SK-N-SH (cell line): Measurements from ENCODE around the gene KIF25. TPM values are rescaled to one million over a fixed set of nuclear protein-coding genes. Genes with fewer than 3 reads are reported as not detected.

ENCODE experiments used
- CTCF ChIA-PET: fragments of 300-600, 350-600 bp; formaldehyde crosslinking; extraction: SDS; loops from one replicate; lab custom pipeline; 2021; lab: Yijun Ruan, JAX
- POLR2A ChIA-PET: fragments of 350-600 bp; sonication (Branson Sonifier 250); formaldehyde crosslinking; extraction: SDS; loops from one replicate; lab custom pipeline; 2020; ENCODE audit warnings: antibody characterized with exemption, inconsistent platforms; lab: Yijun Ruan, JAX
- DNase-seq: peaks from one replicate; pipeline ENCODE4 v3.0.0; 2012
- H2AFZ ChIP-seq: fragments of 200-600 bp; sonication (generic); 2 replicates; pipeline ENCODE4 v1.8.1; 2016; ENCODE audit warnings: antibody characterized with exemption, mild to moderate bottlenecking, low read depth
- H3F3A ChIP-seq: fragments of 200-600 bp; sonication (generic); replicated peaks from 2 replicates; pipeline ENCODE3; 2016; ENCODE audit warnings: antibody characterized with exemption, mild to moderate bottlenecking; ENCODE audit not compliant: insufficient read depth
- H3K27ac ChIP-seq, 2 experiments: fragments of 200-500 bp in 1 of 2; fragments of 200-600 bp in 1 of 2; sonication (Bioruptor generic) in 1 of 2; sonication (generic), shearing (Covaris generic) in 1 of 2; 2 replicates each; pipeline versions ENCODE4 v1.5.1 to v1.6.1; 2014 to 2016; ENCODE audit warnings: low read depth in 2 of 2, inconsistent platforms in 1 of 2, low read length in 1 of 2, mild to moderate bottlenecking in 1 of 2, mixed read lengths in 1 of 2
- H3K27me3 ChIP-seq: fragments of 200-600 bp; sonication (generic), shearing (Covaris generic); 2 replicates; pipeline ENCODE4 v1.6.1; 2016; ENCODE audit warnings: mixed run types; ENCODE audit not compliant: insufficient read depth
- H3K36me3 ChIP-seq, 2 experiments: fragments of 200-500 bp in 1 of 2; fragments of 200-600 bp in 1 of 2; sonication (Bioruptor generic) in 1 of 2; sonication (generic) in 1 of 2; replicated peaks in 1 of 2; 2 replicates each; pipeline versions ENCODE3 to v1.5.1; 2014 to 2016; ENCODE audit warnings: low read length in 1 of 2, mild to moderate bottlenecking in 1 of 2; ENCODE audit not compliant: insufficient read depth in 2 of 2, control insufficient read depth in 1 of 2
- H3K4me1 ChIP-seq, 2 experiments: fragments of 200-500 bp in 1 of 2; fragments of 200-600 bp in 1 of 2; sonication (Bioruptor generic) in 1 of 2; sonication (generic), shearing (Covaris generic) in 1 of 2; 2 replicates each; pipeline versions ENCODE4 v1.5.1 to v1.6.1; 2014 to 2016; ENCODE audit warnings: low read depth in 1 of 2, low read length in 1 of 2, mixed run types in 1 of 2; ENCODE audit not compliant: insufficient read depth in 2 of 2, control insufficient read depth in 1 of 2
- H3K4me2 ChIP-seq: fragments of 200-600 bp; sonication (generic), shearing (Covaris generic); 2 replicates; pipeline ENCODE4 v1.6.1; 2017; ENCODE audit warnings: mixed run types
- H3K4me3 ChIP-seq, 2 experiments: fragments of 200-500 bp in 1 of 2; fragments of 200-600 bp in 1 of 2; sonication (Bioruptor generic) in 1 of 2; sonication (generic), shearing (Covaris generic) in 1 of 2; 2 replicates each; pipeline versions ENCODE4 v1.5.1 to v1.8.1; 2014 to 2016; ENCODE audit warnings: low read depth in 2 of 2, inconsistent platforms in 1 of 2, low read length in 1 of 2, mild to moderate bottlenecking in 1 of 2, mixed read lengths in 1 of 2, moderate library complexity in 1 of 2
- H3K79me2 ChIP-seq: fragments of 200-600 bp; sonication (generic); 2 replicates; pipeline ENCODE4 v1.8.1; 2017; ENCODE audit warnings: mild to moderate bottlenecking; ENCODE audit not compliant: insufficient read depth
- H3K9ac ChIP-seq: fragments of 200-600 bp; sonication (generic); 2 replicates; pipeline ENCODE4 v1.6.1; 2017; ENCODE audit warnings: mixed run types
- H3K9me2 ChIP-seq: fragments of 200-600 bp; sonication (generic); 2 replicates; pipeline ENCODE4 v1.6.1; 2017; ENCODE audit warnings: mixed run types
- H3K9me3 ChIP-seq: fragments of 200-600 bp; sonication (generic); 2 replicates; pipeline ENCODE4 v1.6.1; 2017; ENCODE audit warnings: mixed run types, mild to moderate bottlenecking, moderate library complexity
- H4K20me1 ChIP-seq: fragments of 200-600 bp; sonication (generic); 2 replicates; pipeline ENCODE4 v1.6.1; 2017; ENCODE audit warnings: mild to moderate bottlenecking, mixed run types; ENCODE audit not compliant: insufficient read depth
- EP300 ChIP-seq, 2 experiments: IDR thresholded peaks; 2 replicates each; pipeline versions ENCODE4 v1.4.0 to v1.6.1; 2012; ENCODE audit warnings: borderline replicate concordance in 1 of 2, low read depth in 1 of 2, low read length in 1 of 2
- EZH2phosphoT487 ChIP-seq: fragments of 200-600 bp; sonication (generic); IDR thresholded peaks from 2 replicates; pipeline ENCODE4 v1.6.1; 2017; ENCODE audit warnings: low read depth, mixed run types, mild to moderate bottlenecking, antibody characterized with exemption, moderate library complexity, borderline replicate concordance
- FOXM1 ChIP-seq: IDR thresholded peaks from 2 replicates; pipeline ENCODE4 v1.4.0; 2012; ENCODE audit warnings: low read depth, mild to moderate bottlenecking
- GABPA ChIP-seq: IDR thresholded peaks from 2 replicates; pipeline ENCODE4 v1.4.0; 2012; ENCODE audit warnings: low read depth, mild to moderate bottlenecking
- MEF2A ChIP-seq: IDR thresholded peaks from 2 replicates; pipeline ENCODE4 v1.4.0; 2012; ENCODE audit warnings: low read depth, borderline replicate concordance
- MXI1 ChIP-seq: IDR thresholded peaks from 2 replicates; pipeline ENCODE4 v1.6.1; 2012; ENCODE audit warnings: mild to moderate bottlenecking, low read depth, low read length, improper control_type of control experiment
- NFIC ChIP-seq: IDR thresholded peaks from 2 replicates; pipeline ENCODE4 v1.4.0; 2012; ENCODE audit warnings: borderline replicate concordance
- PBX3 ChIP-seq: IDR thresholded peaks from 2 replicates; pipeline ENCODE4; 2012
- POLR2AphosphoS5 ChIP-seq: IDR thresholded peaks from 2 replicates; pipeline ENCODE4 v1.6.1; 2012; ENCODE audit warnings: low read depth, low read length
- RAD21 ChIP-seq: IDR thresholded peaks from 2 replicates; pipeline ENCODE4 v1.6.1; 2012; ENCODE audit warnings: mild to moderate bottlenecking, low read length
- RFX5 ChIP-seq: IDR thresholded peaks from 2 replicates; pipeline ENCODE4 v1.6.1; 2012; ENCODE audit warnings: mild to moderate bottlenecking, improper control_type of control experiment, low read length
- TAF1 ChIP-seq: IDR thresholded peaks from 2 replicates; pipeline ENCODE4 v1.6.1; 2012; ENCODE audit warnings: low read depth, mild to moderate bottlenecking, low read length, moderate library complexity, borderline replicate concordance
- TCF12 ChIP-seq: IDR thresholded peaks from 2 replicates; pipeline ENCODE4 v1.4.0; 2012
- TEAD4 ChIP-seq: IDR thresholded peaks from 2 replicates; pipeline ENCODE4 v1.4.0; 2012; ENCODE audit warnings: mild to moderate bottlenecking, borderline replicate concordance; ENCODE audit not compliant: insufficient read depth
- USF1 ChIP-seq: IDR thresholded peaks from 2 replicates; pipeline ENCODE4 v1.4.0; 2012; ENCODE audit warnings: low read depth, borderline replicate concordance
- USF2 ChIP-seq: fragments of 150-350 bp; IDR thresholded peaks from 2 replicates; pipeline ENCODE4 v1.6.1; 2017; ENCODE audit warnings: antibody characterized with exemption, low read length, low read depth, borderline replicate concordance
- WGBS: methylation state at CpG from one replicate; pipeline ENCODE4 v1.1.6; 2017; ENCODE audit warnings: low lambda C conversion rate; 5-methylcytosine and 5-hydroxymethylcytosine counted together
- polyA plus RNA-seq, 3 experiments: library from polyadenylated mRNA; depleted of rRNA; stranded (reverse); fragments of >200 nt; gene quantifications; 2 replicates each; pipeline ENCODE4 v1.2.3, GENCODE V29; 2012
- TF ChIP-seq, protein P1 (sequence below): IDR thresholded peaks from 2 replicates; pipeline ENCODE4 v1.6.1; 2012; ENCODE audit warnings: mild to moderate bottlenecking, low read depth, low read length, moderate library complexity
- TF ChIP-seq, protein P2 (sequence below): IDR thresholded peaks from 2 replicates; pipeline ENCODE4 v1.4.0; 2012; ENCODE audit warnings: low read depth
- TF ChIP-seq, protein P3 (sequence below): IDR thresholded peaks from 2 replicates; pipeline ENCODE4 v1.4.0; 2012; ENCODE audit warnings: low read depth, borderline replicate concordance
- TF ChIP-seq, protein P4 (sequence below): fragments of 200-600 bp; sonication (generic); IDR thresholded peaks from 2 replicates; pipeline ENCODE4 v1.6.1; 2017; ENCODE audit warnings: antibody characterized with exemption, mild to moderate bottlenecking, moderate library complexity

Gene KIF25
- polyA plus RNA-seq, 1 of the 3 experiments (the other 2 are of a cell fraction), result not detected

DNA sequence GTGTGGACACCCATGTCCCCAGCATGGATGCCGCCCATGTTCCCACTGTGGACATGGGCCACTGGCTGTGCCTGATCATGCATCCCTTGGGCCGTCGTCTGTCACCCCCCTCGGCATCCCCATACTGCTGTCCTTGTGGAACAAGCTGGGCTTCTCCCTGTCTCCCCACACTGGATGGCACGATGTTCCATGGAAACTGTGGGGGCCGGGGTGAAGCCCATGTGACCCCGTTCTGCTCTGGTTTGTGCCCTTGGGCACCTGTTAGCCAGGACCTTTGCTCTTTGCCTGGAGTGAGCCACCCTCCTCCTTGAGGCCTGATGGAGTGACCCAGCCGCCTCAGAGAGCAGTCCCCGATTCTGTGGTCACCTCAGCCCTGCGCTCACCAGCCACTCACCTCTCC lies 89.1 kb downstream of the KIF25 start:
- H4K20me1 ChIP-seq, result no peaks in the 10 kb centered on the region
- H3F3A ChIP-seq, result no peaks in the 10 kb centered on the region
- H3K4me1 ChIP-seq, result no peaks in the 10 kb centered on the region; a peak in 1 of 4 replicates
- no peaks in the 10 kb centered on the region for H3K79me2 ChIP-seq
- DNase-seq, result no peak
- H3K9ac ChIP-seq, result no peak overlapping the region
- H3K4me3 ChIP-seq, result no peak overlapping the region
- H3K9me3 ChIP-seq, result no peaks in the 10 kb centered on the region
- H3K27me3 ChIP-seq, result no peaks in the 10 kb centered on the region
- H3K9me2 ChIP-seq, result no peaks in the 10 kb centered on the region
- CTCF ChIA-PET, result no interaction called here
- TF ChIP-seq, protein P1, sequence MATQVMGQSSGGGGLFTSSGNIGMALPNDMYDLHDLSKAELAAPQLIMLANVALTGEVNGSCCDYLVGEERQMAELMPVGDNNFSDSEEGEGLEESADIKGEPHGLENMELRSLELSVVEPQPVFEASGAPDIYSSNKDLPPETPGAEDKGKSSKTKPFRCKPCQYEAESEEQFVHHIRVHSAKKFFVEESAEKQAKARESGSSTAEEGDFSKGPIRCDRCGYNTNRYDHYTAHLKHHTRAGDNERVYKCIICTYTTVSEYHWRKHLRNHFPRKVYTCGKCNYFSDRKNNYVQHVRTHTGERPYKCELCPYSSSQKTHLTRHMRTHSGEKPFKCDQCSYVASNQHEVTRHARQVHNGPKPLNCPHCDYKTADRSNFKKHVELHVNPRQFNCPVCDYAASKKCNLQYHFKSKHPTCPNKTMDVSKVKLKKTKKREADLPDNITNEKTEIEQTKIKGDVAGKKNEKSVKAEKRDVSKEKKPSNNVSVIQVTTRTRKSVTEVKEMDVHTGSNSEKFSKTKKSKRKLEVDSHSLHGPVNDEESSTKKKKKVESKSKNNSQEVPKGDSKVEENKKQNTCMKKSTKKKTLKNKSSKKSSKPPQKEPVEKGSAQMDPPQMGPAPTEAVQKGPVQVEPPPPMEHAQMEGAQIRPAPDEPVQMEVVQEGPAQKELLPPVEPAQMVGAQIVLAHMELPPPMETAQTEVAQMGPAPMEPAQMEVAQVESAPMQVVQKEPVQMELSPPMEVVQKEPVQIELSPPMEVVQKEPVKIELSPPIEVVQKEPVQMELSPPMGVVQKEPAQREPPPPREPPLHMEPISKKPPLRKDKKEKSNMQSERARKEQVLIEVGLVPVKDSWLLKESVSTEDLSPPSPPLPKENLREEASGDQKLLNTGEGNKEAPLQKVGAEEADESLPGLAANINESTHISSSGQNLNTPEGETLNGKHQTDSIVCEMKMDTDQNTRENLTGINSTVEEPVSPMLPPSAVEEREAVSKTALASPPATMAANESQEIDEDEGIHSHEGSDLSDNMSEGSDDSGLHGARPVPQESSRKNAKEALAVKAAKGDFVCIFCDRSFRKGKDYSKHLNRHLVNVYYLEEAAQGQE, result no peak
- TF ChIP-seq MEF2A, result no peak
- no peak for TF ChIP-seq RFX5
- no peak for TF ChIP-seq POLR2AphosphoS5
- TF ChIP-seq, protein P2, sequence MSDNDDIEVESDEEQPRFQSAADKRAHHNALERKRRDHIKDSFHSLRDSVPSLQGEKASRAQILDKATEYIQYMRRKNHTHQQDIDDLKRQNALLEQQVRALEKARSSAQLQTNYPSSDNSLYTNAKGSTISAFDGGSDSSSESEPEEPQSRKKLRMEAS, result no peak
- no peak for TF ChIP-seq EZH2phosphoT487
- TF ChIP-seq, protein P3, sequence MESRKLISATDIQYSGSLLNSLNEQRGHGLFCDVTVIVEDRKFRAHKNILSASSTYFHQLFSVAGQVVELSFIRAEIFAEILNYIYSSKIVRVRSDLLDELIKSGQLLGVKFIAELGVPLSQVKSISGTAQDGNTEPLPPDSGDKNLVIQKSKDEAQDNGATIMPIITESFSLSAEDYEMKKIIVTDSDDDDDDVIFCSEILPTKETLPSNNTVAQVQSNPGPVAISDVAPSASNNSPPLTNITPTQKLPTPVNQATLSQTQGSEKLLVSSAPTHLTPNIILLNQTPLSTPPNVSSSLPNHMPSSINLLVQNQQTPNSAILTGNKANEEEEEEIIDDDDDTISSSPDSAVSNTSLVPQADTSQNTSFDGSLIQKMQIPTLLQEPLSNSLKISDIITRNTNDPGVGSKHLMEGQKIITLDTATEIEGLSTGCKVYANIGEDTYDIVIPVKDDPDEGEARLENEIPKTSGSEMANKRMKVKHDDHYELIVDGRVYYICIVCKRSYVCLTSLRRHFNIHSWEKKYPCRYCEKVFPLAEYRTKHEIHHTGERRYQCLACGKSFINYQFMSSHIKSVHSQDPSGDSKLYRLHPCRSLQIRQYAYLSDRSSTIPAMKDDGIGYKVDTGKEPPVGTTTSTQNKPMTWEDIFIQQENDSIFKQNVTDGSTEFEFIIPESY, result no peak
- TF ChIP-seq FOXM1, result no peak
- TF ChIP-seq, protein P4, sequence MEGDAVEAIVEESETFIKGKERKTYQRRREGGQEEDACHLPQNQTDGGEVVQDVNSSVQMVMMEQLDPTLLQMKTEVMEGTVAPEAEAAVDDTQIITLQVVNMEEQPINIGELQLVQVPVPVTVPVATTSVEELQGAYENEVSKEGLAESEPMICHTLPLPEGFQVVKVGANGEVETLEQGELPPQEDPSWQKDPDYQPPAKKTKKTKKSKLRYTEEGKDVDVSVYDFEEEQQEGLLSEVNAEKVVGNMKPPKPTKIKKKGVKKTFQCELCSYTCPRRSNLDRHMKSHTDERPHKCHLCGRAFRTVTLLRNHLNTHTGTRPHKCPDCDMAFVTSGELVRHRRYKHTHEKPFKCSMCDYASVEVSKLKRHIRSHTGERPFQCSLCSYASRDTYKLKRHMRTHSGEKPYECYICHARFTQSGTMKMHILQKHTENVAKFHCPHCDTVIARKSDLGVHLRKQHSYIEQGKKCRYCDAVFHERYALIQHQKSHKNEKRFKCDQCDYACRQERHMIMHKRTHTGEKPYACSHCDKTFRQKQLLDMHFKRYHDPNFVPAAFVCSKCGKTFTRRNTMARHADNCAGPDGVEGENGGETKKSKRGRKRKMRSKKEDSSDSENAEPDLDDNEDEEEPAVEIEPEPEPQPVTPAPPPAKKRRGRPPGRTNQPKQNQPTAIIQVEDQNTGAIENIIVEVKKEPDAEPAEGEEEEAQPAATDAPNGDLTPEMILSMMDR, result no peak
- no peak for TF ChIP-seq GABPA
- TF ChIP-seq EP300 (IDR thresholded peaks at IDR 0.05; ENCODE audit: borderline replicate concordance in 1 of 2, low read depth in 1 of 2, low read length in 1 of 2), result no peak
- no peak for TF ChIP-seq TCF12
- TF ChIP-seq NFIC, result no peak
- no peak for TF ChIP-seq USF1
- no peak for TF ChIP-seq MXI1
- TF ChIP-seq RAD21, result no peak
- no peak for TF ChIP-seq PBX3
- TF ChIP-seq USF2, result no peak
- no peak for TF ChIP-seq TEAD4
- TF ChIP-seq TAF1, result no peak
- TF ChIP-seq, all 33 proteins: peak for 0
- H3K4me2 ChIP-seq, result no peak overlapping the region
- H3K36me3 ChIP-seq, result no peaks in the 10 kb centered on the region
- H2AFZ ChIP-seq, result no peak overlapping the region
- no peak overlapping the region for H3K27ac ChIP-seq
- 58% methylated on average over 10 of the region's 10 CpGs for WGBS
- POLR2A ChIA-PET, result no interaction called here
